ENCODE results near the gene TMEM244.
"Not testable (repeated sequence)": the region's sequence is repeated elsewhere in the genome, so short reads cannot be mapped to it uniquely, and the experiment has no call there.

Gene TMEM244, protein sequence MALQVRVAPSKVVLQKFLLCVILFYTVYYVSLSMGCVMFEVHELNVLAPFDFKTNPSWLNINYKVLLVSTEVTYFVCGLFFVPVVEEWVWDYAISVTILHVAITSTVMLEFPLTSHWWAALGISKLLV

DNA sequence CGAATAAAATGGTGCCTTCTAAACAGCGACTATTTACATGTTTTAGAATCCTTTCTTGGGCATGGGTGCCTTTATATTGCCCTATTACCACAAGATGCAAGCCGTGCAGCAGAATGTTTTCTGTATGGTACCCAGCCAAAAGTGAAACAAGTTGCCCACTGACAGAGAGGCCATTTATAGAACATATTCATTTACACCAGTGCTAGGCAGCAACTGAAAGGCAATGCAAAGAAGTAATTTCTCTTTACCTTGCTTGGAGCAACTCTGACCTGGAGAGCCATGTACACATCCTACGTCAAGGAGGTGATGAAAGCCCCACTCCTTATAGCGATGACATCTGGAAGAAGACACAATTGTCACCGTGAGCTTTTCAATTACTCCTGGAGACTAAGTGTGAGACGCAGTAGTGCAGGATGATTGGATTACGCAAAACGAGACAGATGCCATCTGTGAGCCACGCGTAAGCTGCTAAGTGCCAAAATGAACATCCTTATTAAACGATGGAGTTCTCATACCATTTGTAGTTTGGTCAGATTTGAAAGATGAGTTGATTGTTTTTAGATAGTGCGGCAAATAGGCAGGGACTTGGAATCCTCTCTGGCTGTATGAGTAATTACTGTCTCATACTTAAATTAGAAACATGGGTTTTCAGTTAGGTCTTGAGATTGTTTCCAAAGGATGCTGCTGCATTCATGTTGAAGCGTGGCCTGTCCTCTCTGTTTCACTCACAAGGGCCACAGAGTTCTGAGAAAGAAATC is at the start of gene TMEM244:
TSS of gene TMEM244 (minus strand) at position 408 of the 758 bp plus-strand sequence. CDS start at position 281, 127 bp downstream.
- DNase-seq, result no peak

DNA sequence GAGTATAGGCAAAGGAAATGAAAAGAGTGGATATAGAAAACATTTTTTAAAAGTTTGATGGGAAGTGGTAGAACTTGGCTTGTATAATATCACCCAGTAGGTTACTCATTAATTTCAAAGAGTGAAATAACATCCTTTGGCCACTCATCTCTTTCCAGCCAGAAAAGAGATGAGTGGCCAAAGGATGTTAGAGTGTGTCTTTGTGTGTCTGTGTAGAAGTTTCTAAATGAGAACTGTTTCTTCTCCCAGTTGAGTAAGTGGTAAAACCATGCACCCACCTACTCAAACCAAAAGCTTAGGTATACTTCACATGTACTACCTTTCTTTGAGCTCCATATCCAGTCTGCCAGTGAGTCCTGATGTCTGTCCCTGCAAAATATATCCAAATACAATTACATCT is 47.7 kb upstream of the TMEM244 start:
- no peak for DNase-seq

DNA sequence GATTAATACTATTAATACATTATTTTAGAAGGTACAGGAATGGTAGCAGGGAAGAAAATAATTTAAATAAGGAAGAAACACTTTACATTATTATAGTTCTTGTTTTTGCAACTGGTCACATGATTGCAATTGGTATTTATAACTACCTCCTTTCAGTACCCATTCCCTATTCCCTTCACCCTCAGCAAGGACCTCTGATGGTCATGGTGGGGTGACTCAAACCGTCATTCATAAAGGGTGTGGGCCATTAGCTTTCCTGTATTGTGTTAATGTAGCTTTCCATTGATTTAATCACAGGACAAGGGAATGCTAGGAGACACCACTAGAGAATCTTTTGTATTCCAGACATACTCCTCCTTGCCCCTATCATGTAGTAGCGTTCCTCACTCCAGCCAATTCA is 47.2 kb upstream of the TMEM244 start:
- no peak for DNase-seq

DNA sequence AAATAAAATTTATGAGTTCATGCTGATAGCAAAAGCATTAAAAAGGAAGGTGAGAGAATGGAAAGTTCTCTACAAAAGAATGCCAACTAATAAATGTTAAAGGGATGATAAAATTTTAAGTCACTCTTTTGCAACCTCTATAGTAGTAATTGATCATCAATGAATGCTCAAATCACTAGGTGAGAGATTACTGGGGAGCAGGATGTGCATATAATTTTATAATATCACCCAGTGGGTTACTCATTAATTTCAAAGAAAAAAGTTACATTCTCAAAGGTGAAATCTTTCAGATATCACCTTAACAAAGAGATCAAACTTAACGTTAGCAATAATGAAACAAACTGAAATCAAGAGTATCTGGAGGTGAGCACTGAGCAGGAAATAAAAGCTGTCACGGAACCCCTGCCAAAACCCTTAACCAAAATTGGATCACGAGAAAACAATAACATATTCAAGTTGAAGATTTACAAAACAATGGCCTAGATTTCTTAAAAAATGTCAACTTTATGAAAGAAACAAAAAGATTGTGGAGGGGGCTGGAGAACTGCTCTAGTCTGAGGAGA is 45.5 kb upstream of the TMEM244 start:
- no peak for DNase-seq

DNA sequence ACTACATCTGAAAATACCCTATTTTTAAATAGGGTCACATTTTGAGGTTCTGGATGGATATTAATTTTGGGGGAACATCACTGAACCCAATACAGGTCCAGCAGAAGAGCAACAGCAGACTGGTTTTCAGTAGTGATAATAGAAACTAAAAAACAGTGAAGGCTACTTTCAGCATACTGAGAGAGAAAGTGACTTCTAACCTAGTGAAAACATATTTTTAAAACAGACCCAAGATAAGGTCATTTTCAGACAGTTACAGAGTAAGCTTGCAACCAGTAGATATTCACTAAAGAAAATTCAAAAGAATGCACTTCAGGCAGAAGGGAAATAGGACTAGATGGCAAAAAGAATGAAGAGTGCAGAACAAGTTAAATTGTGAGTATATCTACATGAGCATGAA is 42.0 kb upstream of the TMEM244 start:
- no peak for DNase-seq

DNA sequence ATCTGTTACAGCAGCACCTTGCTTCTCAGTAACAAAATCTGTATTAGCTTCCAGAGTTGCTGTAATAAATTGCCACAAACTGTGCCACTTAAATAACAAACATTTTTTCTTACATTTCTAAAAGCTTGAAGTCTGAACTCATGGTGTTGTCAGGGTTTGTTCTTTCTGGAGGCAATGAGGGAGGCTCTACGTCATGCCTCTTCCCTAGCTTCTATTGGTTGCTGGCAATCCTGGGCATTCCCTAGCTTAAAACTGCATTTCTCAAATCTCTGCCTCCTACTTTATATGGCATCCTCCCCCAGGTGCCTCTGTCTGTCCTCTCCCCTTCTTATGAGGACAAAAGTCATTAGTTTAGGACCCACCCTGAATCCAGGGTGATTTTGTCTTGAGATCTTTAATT is 41.6 kb upstream of the TMEM244 start:
- DNase-seq, result no peak

DNA sequence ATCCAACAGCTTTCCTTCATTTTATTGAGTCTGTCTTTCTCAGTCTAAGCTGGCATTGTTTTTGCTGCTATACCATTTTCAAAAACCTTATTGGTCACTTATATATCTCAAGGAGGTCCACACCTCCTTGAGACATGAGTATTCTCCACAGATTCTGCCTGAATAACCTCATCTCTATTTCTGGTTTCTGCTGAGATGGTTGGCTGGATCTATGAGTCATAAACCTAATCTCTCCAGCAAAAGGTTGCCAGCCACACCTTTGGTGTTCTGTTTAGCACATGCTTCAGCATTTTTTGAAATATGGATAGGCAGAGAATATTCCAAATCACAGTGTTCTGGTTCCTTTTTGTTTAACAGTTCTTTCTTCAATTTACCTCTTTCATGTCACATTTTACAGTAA is 40.8 kb upstream of the TMEM244 start:
- no peak for DNase-seq

DNA sequence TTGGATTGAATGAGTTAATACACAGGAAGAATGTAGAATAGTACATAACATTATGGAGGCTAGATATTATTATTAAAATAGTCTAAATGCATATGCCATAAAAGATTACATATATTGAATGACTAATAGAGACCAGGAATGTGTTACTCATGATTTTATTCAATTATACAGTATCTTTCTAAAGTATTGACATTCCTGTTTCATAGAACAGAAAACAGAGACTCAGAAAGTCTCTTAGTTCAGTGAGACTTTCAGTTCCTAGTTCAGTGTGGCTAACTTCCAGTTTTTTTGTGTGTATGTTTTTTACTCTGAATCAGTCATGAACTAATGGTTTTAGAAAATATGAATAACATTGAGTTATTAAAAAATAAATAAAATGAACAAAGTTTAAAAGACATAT is 34.6 kb upstream of the TMEM244 start:
- no peak for DNase-seq

DNA sequence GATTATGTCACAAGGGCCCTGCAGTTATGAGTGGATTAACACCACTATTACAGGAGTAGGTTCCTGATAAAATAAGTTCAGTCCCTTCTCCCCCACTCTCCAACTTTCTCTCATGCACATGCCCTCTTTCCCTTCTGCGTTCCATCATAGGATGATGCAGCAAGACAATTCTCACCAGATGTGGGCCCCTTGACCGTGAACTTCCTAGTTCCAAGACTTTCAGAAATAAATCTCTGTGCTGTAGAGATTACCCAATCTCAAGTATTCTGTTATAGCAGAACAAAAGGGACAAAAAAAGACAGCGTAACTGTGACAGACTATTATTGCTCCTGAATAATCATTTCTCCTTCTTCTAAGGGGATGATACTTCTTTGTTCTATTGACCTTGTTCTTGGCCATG is 33.8 kb upstream of the TMEM244 start:
- DNase-seq, result no peak

DNA sequence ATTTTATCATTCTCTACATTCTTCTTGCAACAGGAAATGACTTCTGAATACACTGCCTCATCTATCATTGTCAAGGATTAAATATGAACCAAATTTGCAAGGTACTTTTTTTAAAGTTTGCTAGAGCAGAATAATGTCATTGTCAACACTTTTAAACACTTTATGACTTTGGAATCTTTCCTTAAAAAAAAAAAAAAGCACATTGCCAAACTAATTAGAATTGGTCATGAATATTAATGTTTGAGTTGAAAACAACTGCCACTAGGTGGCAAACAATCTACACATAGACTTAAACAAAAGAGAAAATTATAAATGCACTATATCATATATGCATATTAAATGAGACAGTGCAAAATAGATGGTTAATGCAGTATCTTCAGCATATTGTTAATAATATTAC is 32.5 kb upstream of the TMEM244 start:
- no peak for DNase-seq

DNA sequence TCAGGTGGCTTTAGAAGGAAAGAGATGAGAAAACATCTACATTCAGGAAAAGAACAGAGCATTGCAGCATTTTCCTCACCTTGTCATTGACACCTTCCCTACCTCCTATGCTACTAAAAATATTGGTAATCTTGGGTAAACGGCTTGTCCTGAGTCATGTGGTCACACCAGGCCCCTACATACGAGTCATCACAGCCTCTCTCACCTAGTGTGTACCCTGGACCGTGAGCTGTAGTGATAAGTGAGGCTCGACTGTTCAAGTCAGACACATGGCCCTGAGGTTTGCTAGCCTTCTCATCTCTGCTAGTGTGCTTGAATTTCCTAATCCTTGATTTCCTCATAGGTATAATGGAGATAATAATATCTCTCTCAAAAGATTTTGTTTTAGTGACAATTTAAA is 29.6 kb upstream of the TMEM244 start:
- DNase-seq, result no peak

DNA sequence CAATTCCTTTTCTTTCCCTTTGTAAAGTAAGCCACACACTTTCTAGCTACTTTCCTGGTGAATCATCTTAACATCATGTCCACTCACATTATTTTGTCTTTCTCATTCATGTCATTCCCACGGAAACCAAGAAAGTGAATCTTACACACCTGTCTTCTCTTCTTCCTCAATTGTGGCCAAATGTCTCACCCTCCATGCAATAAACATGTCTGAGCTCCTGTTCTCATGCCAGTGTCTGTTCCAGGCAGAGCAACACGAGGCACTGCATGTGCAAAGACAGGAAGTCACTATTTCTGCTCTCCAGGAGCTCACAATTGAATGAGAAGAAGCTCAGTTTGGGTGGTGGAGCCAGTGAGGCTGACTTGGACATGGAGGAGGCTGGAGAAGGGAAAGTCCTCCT is 29.0 kb upstream of the TMEM244 start:
- DNase-seq, result no peak

DNA sequence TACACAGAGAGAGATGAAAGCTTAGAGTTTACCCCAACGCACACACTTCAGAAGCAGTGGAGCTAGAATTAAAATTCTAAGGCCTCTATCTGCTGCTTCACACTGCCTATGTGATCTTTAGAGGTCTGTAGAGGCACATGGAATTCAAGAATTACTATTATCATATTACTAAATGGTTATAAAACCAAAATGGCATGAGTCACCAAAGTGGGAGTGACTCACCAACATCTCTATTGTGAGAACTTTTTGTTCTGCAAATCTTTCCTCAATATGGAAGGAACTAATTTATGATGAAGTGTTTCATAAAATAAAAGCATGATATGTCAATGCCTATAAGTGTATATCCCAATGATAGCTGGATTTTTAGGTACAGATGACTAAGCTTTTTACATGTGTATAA is 28.5 kb upstream of the TMEM244 start:
- no peak for DNase-seq

DNA sequence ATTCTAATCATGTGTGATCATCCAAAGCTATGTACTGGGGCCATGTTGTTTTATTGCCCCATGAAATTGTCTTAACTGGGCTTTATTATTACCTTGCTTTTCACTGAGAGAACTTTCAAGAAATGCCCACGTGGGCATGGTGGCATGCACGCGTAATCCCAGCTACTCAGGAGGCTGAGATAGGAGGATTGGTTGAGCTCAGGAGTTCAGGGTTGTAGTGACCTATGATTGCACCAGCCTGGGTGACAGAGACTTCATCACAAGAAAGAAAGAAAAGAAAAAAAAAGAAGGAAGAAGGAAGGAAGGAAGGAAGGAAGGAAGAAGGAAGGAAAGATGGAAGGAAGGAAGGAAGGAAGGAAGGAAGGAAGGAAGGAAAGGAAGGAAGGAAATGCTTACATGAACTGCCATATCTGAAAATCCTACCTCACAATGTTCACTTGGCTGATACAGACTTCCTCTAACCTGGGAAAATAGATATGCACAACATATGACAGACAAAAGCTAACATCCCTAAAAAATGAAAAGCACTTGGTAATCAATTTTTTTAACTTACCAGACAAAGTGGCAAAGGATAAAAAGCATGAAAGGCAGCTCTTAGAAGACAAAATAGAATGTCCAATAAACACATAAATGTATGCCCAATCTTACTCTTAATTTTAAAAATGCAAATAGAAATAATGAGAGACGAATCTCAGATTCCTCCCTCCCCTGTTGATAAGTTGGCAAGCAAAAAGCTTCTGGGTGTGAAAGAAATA is 25.5 kb upstream of the TMEM244 start:
- DNase-seq, result no peak

DNA sequence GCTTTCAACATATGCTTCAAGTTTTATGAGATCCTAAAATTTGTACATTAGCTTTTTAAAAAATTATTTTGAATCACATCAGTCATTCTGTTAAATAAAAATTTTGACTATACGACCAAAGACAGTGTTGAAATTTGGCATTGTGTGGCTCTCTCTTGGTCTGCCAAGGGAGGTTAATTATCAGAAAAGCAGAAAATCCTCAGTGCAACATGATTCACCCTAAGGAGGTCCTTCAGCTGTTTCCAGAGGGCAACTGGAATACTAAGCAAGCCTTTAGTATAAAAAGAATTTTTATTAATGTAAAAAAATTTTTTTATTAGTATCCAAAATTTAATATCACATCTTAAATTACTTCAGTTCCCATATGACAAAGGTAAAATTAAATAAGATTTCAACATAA is 23.1 kb upstream of the TMEM244 start:
- DNase-seq, result no peak

DNA sequence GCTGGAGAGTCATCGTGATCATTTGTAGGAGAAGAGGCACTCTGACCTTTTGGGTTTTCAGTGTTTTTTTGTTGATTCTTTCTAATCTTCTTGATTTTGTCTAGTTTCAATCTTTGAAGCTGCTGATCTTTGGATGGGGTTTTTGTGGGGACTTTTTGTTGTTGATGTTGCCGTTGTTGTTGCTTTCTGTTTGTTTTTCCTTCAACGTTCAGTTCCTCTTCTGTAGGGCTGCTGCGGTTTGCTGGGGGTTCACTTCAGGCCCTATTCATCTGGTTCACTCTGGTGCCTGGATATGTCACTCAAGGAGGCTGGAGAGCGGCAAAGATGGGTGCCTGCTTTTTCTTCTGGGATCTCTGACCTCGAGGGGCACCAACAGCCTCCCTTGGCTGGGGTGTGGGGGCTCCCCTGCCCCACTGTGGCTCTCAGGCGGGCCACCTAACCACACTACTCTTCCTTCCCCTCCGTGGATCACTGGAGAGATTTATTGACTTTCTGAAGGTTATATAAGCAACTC is 21.5 kb upstream of the TMEM244 start:
- no peak for DNase-seq

DNA sequence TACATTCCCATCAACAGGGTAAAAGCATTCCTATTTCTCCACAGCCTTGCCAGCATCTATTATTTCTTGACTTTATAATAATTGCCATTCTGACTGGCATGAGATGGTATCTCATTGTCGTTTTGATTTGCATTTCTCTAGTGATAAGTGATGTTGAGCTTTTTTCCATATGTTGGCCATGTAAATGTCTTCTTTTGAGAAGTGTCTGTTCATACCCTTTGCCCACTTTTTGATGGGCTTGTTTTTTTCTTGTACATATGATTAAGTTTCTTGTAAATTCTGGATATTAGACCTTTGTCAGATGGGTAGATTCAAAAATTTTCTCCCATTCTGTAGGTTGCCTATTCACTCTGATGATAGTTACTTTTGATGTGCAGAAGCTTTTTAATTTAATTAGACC is 16.8 kb upstream of the TMEM244 start:
- not testable (repeated sequence) for DNase-seq

DNA sequence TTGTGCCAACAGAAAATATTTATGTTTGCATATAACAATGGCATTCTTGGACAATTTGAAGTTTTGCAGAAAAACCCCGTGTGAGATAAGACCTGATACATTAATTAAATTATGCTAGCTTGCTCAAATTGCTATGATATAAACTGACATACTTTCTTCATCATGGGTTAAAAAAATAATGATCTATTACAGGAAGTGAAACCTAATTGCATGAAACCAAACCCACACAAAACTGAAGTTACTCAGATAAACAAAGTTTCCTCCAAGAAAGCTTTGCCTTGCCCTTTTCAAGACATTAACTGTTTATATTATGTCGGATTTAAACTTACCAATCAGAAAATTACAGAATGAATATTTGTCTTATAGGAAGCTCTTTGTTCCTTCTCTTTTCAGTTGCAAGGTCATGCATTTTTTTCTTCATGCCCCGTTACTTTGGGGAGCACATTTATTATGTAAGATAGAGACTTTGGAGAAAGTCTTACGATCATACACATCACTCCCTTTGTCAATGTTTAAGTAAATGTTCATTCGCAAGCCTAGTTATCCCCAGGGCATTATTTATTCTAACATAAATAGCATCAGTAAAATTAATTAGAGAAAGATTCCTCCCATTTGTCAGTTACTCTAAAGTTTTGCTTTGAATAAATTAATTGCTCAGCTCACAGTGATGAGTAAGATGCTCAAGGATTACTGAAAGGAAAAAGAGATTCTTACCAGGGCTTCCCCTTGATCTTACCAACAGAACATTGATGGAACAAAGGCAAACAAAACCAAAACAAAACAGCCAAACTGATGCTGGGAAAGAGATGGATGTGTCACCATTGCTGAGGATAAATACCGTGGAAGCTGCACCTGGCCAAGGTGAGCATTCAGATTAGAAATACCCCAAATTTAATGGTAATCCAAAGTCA is 14.8 kb upstream of the TMEM244 start:
- no peak for DNase-seq

DNA sequence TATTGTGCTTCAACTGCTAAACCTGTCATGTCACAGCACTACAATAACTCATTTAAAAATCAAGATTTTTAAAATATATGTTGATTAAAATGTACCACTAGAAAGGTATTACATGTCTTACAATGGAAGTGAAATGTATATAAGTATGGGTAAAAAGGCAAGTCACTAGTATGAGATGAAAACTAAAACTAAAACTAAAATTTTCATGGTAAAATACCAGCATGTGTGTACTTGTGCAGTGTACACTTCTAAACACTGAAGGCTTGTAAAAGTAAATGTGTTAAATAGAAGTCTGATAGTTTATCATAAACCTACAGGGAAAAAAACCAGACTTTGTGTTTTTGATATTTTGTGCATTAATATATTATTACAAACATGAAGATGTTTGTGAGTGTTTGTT is 13.7 kb upstream of the TMEM244 start:
- no peak for DNase-seq

DNA sequence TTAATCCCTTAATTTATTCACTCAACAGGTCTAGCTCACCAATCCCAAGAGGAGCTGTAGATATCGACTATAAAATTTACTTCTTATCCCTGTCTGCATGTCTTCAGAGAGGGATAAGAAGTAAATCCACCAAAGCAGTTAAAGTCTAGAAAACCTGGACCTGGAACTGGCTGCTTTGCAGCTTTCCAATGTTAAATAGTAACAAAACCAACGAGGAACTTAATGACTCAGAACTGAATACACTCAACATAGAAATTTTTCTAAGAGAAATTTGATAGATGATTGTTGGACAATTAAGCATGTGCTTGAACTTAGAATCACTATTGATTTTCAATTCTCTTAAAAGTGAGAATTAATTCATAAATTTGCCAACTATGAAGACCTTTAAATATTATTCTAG is 11.5 kb upstream of the TMEM244 start:
- DNase-seq, result no peak

DNA sequence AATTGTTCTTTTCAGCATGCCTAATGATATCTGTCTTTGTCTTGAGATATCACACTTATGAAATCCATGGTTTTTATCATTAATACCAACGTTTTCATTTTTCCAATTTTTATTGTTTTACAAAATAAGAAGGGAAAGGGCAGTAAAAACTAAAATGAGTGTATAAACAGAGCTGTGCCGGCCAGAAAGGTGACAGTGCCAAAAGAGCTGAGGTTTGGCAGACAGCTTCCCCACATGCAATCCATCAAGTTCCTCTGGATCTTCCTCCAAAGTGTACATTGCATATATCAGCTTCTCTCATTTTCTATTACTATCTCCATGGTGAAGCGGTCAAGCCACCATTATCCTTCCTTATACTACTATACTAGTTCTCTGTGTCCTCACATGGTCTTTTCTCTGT is 10.1 kb upstream of the TMEM244 start:
- no peak for DNase-seq

DNA sequence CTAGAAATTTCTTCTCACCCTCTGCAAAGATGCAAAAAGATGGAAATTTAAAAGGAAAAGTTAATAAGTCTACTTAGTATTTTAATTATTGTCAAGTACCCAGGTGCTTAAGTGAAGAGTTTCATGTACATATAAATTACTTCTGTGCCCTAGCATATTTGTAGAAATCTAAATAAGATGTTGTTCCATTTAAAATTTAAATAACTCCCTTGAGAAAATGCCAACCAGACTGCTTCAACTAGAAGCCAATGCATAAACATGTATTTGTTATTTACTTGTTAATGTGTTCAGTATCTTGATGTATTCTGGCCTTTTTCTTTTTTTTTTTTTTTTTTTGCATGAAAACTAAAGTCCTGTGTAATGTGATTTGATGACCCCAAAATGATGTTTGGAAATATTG is 6.3 kb upstream of the TMEM244 start:
- DNase-seq, result no peak

DNA sequence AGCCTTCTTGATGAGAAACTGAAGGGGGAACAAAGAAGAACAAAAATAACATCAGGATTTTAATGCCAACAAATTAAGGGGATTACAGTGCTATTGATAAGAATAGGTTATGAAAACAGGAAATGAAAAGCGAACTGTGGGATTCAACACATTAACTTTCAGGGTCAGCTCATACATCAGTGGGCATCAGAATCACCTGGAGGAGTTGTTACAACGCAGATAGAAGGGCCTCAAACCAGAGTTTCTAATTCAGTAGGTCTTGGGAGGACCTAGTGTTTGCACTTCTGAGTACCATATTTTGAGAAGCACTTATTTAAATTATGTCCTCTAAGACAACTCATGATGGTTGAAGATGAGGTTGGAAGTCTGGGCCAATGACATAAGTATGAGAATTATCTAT is 5.6 kb upstream of the TMEM244 start:
- no peak for DNase-seq
